A549 (cell line): ENCODE results near the gene SBNO2. TPM values are rescaled to one million over a fixed set of nuclear protein-coding genes. Genes with fewer than 3 reads are reported as not detected.

Experiments used
- ATAC-seq, 2 experiments: fragments of 200-7000 bp in 1 of 2; fragments of >200 bp in 1 of 2; cut with Nextera tagmentation in 1 of 2; cut with Tn5 transposase in 1 of 2; 3 replicates each; pipeline versions ENCODE4 v1.8.0 to v1.9.1; 2018 to 2020; ENCODE audit warnings: mild to moderate bottlenecking in 1 of 2, moderate library complexity in 1 of 2
- CTCF ChIA-PET: fragments of 300-600 bp; sonication (Branson Sonifier 250); formaldehyde crosslinking; extraction: SDS; loops from one replicate; lab custom pipeline; 2021; ENCODE audit warnings: antibody characterized with exemption, inconsistent platforms; lab: Yijun Ruan, JAX
- POLR2A ChIA-PET: fragments of 350-600 bp; formaldehyde crosslinking; extraction: SDS; loops from one replicate; lab custom pipeline; 2021; ENCODE audit warnings: antibody characterized with exemption, inconsistent platforms; lab: Yijun Ruan, JAX
- DNase-seq, 2 experiments: peaks; one replicate each; pipeline versions ENCODE4 v3.0.0 to v3.0.0-alpha.2; 2011 to 2016; ENCODE audit warnings: low read depth in 1 of 2, low spot score in 1 of 2
- FAIRE-seq: peaks from 2 replicates; lab custom pipeline; 2011; peaks lifted over from hg19 to GRCh38; lab: Jason Lieb, UNC
- H3K27ac ChIP-seq, 2 experiments: fragments of >200 bp; sonication (Bioruptor Twin); formaldehyde crosslinking; 3 replicates each; pipeline ENCODE4 v1.5.1; 2016 to 2017
- H3K4me1 ChIP-seq: fragments of >200 bp; sonication (Bioruptor Twin); formaldehyde crosslinking; 3 replicates; pipeline ENCODE4 v1.6.1; 2016
- H3K4me2 ChIP-seq: fragments of >200 bp; sonication (Bioruptor Twin); formaldehyde crosslinking; 3 replicates; pipeline ENCODE4 v1.6.1; 2016
- H3K4me3 ChIP-seq: fragments of >200 bp; sonication (Bioruptor Twin); formaldehyde crosslinking; 3 replicates; pipeline ENCODE4 v1.5.1; 2016
- H3K9me3 ChIP-seq: fragments of >200 bp; sonication (Bioruptor Twin); formaldehyde crosslinking; 3 replicates; pipeline ENCODE4 v1.6.1; 2016
- EP300 ChIP-seq, 2 experiments: fragments of >200 bp; sonication (Bioruptor Twin); formaldehyde crosslinking; IDR thresholded peaks; 2 replicates in 1 of 2; 3 replicates in 1 of 2; pipeline ENCODE4 v1.6.1; 2016 to 2017
- FOSB ChIP-seq: fragments of 250-450 bp; sonication (Bioruptor Pico); IDR thresholded peaks from 2 replicates; pipeline ENCODE4 v1.5.0; 2020; ENCODE audit warnings: mild to moderate bottlenecking, moderate library complexity
- JUN ChIP-seq, 2 experiments: fragments of >200 bp; sonication (Bioruptor Twin); formaldehyde crosslinking; IDR thresholded peaks; 2 replicates in 1 of 2; 3 replicates in 1 of 2; pipeline ENCODE4 v1.6.1; 2016 to 2017
- KDM1A ChIP-seq: fragments of 200-600 bp; sonication (generic); IDR thresholded peaks from 2 replicates; pipeline ENCODE4 v1.6.1; 2016; ENCODE audit warnings: low read depth, mild to moderate bottlenecking
- MAZ ChIP-seq: fragments of 150-350 bp; IDR thresholded peaks from 2 replicates; pipeline ENCODE4 v1.6.1; 2014; ENCODE audit warnings: antibody characterized with exemption, low read depth, low read length, borderline replicate concordance
- NPAS2 ChIP-seq: fragments of 250-450 bp; sonication (Bioruptor Pico); IDR thresholded peaks from 2 replicates; pipeline ENCODE4 v1.8.0; 2022; ENCODE audit warnings: mild to moderate bottlenecking, moderate library complexity, borderline replicate concordance
- RNF2 ChIP-seq: fragments of 200-600 bp; sonication (generic); IDR thresholded peaks from 2 replicates; pipeline ENCODE4 v1.6.1; 2016; ENCODE audit warnings: low read depth, mild to moderate bottlenecking, antibody characterized with exemption, moderate library complexity, borderline replicate concordance
- SMC3 ChIP-seq: fragments of >200 bp; sonication (Bioruptor Twin); formaldehyde crosslinking; IDR thresholded peaks from 3 replicates; pipeline ENCODE4 v1.6.1; 2018; ENCODE audit warnings: inconsistent platforms
- ZFP36 ChIP-seq: fragments of 450-650 bp; IDR thresholded peaks from 2 replicates; pipeline ENCODE4 v1.6.1; 2014; ENCODE audit warnings: borderline replicate concordance; ENCODE audit not compliant: partially characterized antibody
- WGBS: methylation state at CpG from one replicate; pipeline ENCODE4 v1.1.6; 2017; ENCODE audit errors: missing lambda C conversion rate; 5-methylcytosine and 5-hydroxymethylcytosine counted together
- polyA plus RNA-seq, 4 experiments: library from polyadenylated mRNA; depleted of rRNA in 3 of 4; stranded (reverse); fragments of >200 nt; fragmentation: RNase III in 1 of 4; extraction: RNeasy Plus Mini Kit Qiagen cat#74134 plus additional on column Dnase treatment in 1 of 4; gene quantifications; 2 replicates in 3 of 4; 3 replicates in 1 of 4; pipeline ENCODE4 v1.2.3, GENCODE V29; 2011 to 2017
- TF ChIP-seq, protein P1 (sequence below): fragments of 250-450 bp; sonication (Bioruptor Pico); IDR thresholded peaks from 2 replicates; pipeline ENCODE4 v1.5.0; 2021; ENCODE audit warnings: mild to moderate bottlenecking, moderate library complexity, borderline replicate concordance
- TF ChIP-seq, protein P2 (sequence below): fragments of 150-350 bp; IDR thresholded peaks from 2 replicates; pipeline ENCODE4 v1.6.1; 2014; ENCODE audit warnings: low read depth, mild to moderate bottlenecking, low read length
- TF ChIP-seq, protein P3 (sequence below): fragments of 450-650 bp; IDR thresholded peaks from 2 replicates; pipeline ENCODE4 v1.6.1; 2014; ENCODE audit warnings: antibody characterized with exemption
- TF ChIP-seq, protein P4 (sequence below): IDR thresholded peaks from 2 replicates; pipeline ENCODE4 v1.6.1; 2012

Gene SBNO2
- polyA plus RNA-seq, 2 of the 4 experiments (the other 2 are of a cell fraction) = 6.8 to 27.0 TPM

DNA sequence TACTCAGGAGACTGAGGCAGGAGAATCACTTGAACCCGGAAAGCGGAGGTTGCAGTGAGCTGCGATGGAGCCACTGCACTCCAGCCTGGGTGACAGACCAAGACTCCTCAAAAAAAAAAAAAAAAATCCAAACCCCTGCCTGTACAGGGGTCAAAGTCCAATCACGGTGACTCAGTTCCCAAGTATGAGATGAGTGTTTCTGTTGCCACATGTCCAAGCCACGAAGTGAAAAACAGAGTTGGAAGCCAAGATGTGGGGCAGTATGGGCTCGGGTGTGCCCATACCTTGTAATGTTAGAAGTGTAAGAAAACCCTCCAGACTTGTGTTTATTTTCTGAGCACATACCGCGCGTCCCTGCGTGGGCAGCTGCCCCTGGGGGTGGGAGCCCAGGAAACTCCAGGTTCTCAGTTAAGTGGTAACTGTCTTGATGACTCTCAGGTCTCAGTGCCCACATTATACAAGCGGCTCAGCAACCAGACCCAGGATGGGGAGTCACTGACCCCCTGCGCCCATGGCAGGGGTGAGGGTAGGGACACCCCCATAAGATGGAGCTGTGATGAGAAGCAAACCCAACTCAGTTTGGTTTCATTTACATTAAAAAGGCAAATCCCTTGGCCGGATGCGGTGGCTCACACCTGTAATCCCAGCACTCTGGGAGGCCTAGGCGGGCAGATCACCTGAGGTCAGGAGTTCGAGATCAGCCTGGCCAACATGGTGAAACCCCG is 71.5 kb downstream of the SBNO2 start (continued):
- TF ChIP-seq, protein P1, sequence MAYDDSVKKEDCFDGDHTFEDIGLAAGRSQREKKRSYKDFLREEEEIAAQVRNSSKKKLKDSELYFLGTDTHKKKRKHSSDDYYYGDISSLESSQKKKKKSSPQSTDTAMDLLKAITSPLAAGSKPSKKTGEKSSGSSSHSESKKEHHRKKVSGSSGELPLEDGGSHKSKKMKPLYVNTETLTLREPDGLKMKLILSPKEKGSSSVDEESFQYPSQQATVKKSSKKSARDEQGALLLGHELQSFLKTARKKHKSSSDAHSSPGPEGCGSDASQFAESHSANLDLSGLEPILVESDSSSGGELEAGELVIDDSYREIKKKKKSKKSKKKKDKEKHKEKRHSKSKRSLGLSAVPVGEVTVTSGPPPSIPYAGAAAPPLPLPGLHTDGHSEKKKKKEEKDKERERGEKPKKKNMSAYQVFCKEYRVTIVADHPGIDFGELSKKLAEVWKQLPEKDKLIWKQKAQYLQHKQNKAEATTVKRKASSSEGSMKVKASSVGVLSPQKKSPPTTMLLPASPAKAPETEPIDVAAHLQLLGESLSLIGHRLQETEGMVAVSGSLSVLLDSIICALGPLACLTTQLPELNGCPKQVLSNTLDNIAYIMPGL (CRISPR knock-in tag) = no peak
- TF ChIP-seq, protein P2, sequence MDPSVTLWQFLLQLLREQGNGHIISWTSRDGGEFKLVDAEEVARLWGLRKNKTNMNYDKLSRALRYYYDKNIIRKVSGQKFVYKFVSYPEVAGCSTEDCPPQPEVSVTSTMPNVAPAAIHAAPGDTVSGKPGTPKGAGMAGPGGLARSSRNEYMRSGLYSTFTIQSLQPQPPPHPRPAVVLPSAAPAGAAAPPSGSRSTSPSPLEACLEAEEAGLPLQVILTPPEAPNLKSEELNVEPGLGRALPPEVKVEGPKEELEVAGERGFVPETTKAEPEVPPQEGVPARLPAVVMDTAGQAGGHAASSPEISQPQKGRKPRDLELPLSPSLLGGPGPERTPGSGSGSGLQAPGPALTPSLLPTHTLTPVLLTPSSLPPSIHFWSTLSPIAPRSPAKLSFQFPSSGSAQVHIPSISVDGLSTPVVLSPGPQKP = no peak

DNA sequence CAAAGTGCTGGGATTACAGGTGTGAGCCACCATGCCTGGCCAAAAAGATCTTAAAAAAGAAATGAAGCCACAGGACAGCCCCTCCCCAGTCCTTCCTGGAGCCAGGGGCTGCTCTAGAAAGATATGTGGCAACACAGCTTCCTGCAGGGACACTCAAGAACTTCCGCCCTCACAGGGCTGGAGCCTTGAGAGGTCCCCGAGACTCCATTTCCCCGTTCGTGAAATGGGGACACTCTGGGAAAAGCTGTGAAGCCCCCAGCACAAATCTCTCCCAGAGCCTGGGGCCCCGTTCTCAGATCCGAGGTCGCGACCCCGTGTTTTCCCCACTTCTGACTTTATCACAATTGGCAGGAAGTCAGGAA is 72.8 kb downstream of the SBNO2 start:
- no peak for FAIRE-seq
- Histone ChIP-seq H3K4me3 (no peak overlapping the region), H3K4me1 (peaks cover 57% of the 10 kb centered on the region), H3K4me2 (peak overlapping the region; percentile 78), H3K27ac (peak overlapping the region; percentile 90 to 92), H3K9me3 (peaks cover 13% of the 10 kb centered on the region)
- no peak for DNase-seq
- TF ChIP-seq RNF2 (no peak), JUN (IDR thresholded peaks at IDR 0.05) (0 out of 5 replicates have a peak, but pooled peaks of 1 of the 2 experiments have one; percentile 2)
- no peak for ATAC-seq
- ChIA-PET CTCF (interaction anchor here (0.9 to 3.3 kb wide), 2 partner anchors 12 kb away, joined by 3 to 14 read pairs; no protein-coding TSS in a partner anchor), POLR2A (no interaction called here)
- WGBS = 45% methylated on average over 9 of the region's 9 CpGs

DNA sequence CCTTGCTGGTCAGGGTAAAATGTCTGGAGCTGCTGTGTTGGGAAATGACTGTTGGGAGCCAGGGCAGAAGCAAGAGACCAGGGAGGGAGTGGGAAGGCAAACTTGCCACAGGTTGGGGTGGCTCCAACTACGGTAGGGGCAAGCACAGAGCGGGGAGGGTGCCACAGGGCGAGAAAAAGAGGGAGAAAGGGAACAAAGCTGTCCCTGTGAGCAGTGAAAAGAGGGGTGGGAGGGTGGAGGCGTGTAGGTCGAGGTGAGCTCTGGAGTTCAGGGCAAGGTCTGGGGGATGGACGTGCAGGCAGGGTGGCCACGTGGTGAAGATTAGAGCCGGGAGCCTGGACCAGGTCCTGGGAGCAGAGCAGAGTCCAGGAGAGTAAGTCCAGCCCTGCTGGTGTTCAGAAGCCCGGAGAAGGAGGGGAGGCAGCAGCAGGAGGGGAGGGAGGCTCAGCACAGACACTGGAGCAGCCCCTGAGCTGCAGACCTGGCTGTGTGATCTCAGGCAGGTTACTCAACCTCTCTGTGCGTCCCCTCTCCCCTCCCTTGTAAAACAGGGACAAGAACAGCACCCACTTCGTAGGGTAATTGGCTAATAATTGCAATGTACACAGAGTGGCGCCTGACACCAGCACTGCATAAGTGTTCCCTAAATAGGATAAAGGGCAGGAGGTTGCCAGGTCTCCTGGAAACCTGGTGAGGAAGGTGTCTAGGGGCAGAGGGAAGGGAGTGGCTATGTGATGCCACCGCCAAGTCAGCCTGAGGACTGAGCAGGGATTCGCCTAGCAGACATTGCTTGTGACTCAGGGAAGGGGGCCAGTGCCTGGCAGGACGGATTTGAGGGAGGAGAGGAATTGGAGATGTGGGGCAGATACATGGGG is 75.7 kb downstream of the SBNO2 start:
- no peak for FAIRE-seq
- 9% methylated on average over 12 of the region's 15 CpGs for WGBS
- DNase-seq = peak in 1 of 2 experiments; percentile 82
- CTCF ChIA-PET = interaction anchor here (0.5 to 1.9 kb wide), 6 partner anchors 14 to 142 kb away, joined by 3 to 6 read pairs (median 4); no protein-coding TSS in a partner anchor
- Histone ChIP-seq H3K4me2 (peak overlapping the region; percentile 64), H3K4me3 (no peak overlapping the region), H3K27ac (peak overlapping the region; percentile 86 to 90), H3K9me3 (peaks cover 13% of the 10 kb centered on the region), H3K4me1 (peaks cover 53% of the 10 kb centered on the region)
- peak; percentile 16 to 23; a peak in 5 of 6 replicates for ATAC-seq
- TF ChIP-seq NPAS2 (no peak), SMC3 (no peak), KDM1A (peak; percentile 78), JUN (IDR thresholded peaks at IDR 0.05) (no peak; a peak in 1 of 5 replicates), EP300 (IDR thresholded peaks at IDR 0.05) (no peak), FOSB (CRISPR knock-in tag) (0 out of 2 replicates have a peak, but pooled peaks have one; percentile 44), ZFP36 (peak; percentile 89), MAZ (no peak)
- TF ChIP-seq, protein P3, sequence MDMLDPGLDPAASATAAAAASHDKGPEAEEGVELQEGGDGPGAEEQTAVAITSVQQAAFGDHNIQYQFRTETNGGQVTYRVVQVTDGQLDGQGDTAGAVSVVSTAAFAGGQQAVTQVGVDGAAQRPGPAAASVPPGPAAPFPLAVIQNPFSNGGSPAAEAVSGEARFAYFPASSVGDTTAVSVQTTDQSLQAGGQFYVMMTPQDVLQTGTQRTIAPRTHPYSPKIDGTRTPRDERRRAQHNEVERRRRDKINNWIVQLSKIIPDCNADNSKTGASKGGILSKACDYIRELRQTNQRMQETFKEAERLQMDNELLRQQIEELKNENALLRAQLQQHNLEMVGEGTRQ = peak; percentile 49
- TF ChIP-seq, protein P4, sequence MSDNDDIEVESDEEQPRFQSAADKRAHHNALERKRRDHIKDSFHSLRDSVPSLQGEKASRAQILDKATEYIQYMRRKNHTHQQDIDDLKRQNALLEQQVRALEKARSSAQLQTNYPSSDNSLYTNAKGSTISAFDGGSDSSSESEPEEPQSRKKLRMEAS = peak; percentile 48
- POLR2A ChIA-PET = no interaction called here
